ENCODE data around the gene EPPIN.

- TF ChIP-seq TCF4 (CRISPR knock-in tag; IDR thresholded peaks at IDR 0.05; ENCODE audit: borderline replicate concordance) (no peak), CREB5 (CRISPR knock-in tag; IDR thresholded peaks at IDR 0.05; ENCODE audit: low read depth) (no peak), PATZ1 (CRISPR knock-in tag; IDR thresholded peaks at IDR 0.05; ENCODE audit: borderline replicate concordance) (no peak), SNAI2 (CRISPR knock-in tag; IDR thresholded peaks at IDR 0.05) (no peak), ZFP3 (CRISPR knock-in tag; IDR thresholded peaks at IDR 0.05) (no peak), ZNF70 (CRISPR knock-in tag; IDR thresholded peaks at IDR 0.05) (no peak), RARB (CRISPR knock-in tag; IDR thresholded peaks at IDR 0.05) (no peak), ZFP30 (CRISPR knock-in tag; IDR thresholded peaks at IDR 0.05) (no peak), ARNTL (CRISPR knock-in tag; IDR thresholded peaks at IDR 0.05; ENCODE audit: borderline replicate concordance, low read depth) (no peak)
These were observed 51.0 kb downstream of the EPPIN start for GRCh38 chr20:45496166-45496565.

Data from SK-N-SH treated with all-trans-retinoic acid at 6 μM for 48 hours (cell line).